GM23338 (cell line): ENCODE results near the gene CTDP1. TPM values are rescaled to one million over a fixed set of nuclear protein-coding genes. Genes with fewer than 3 reads are reported as not detected.

ENCODE experiments used
- ATAC-seq: fragments of 200-7000 bp; cut with Tn5 transposase; 3 replicates; pipeline ENCODE4 v1.9.1; 2020
- DNase-seq: peaks from one replicate; pipeline ENCODE4 v3.0.0-alpha.2; 2015; ENCODE audit warnings: low spot score
- H2AFZ ChIP-seq: fragments of 200-600 bp; sonication (generic); 2 replicates; pipeline ENCODE4 v1.8.0; 2016; ENCODE audit warnings: antibody characterized with exemption, mild to moderate bottlenecking, moderate library complexity
- H3F3A ChIP-seq: fragments of 200-600 bp; sonication (generic); replicated peaks from 2 replicates; pipeline ENCODE4 v1.8.0; 2017; ENCODE audit warnings: antibody characterized with exemption, mixed run types, low read depth
- H3K27ac ChIP-seq: fragments of 200-600 bp; sonication (generic); 2 replicates; pipeline ENCODE4 v1.6.1; 2016; ENCODE audit warnings: low read depth
- H3K27me3 ChIP-seq: fragments of 200-600 bp; sonication (generic); 2 replicates; pipeline ENCODE4 v1.8.0; 2016; ENCODE audit warnings: mild to moderate bottlenecking, mixed run types, moderate library complexity; ENCODE audit not compliant: insufficient read depth
- H3K36me3 ChIP-seq: fragments of 200-600 bp; sonication (generic); 2 replicates; pipeline ENCODE4 v1.8.0; 2016; ENCODE audit warnings: mild to moderate bottlenecking; ENCODE audit not compliant: insufficient read depth
- H3K4me1 ChIP-seq: fragments of 200-600 bp; sonication (generic); 2 replicates; pipeline ENCODE4 v1.8.0; 2016; ENCODE audit warnings: mild to moderate bottlenecking, moderate library complexity; ENCODE audit not compliant: insufficient read depth
- H3K4me2 ChIP-seq: fragments of 200-600 bp; sonication (generic); 2 replicates; pipeline ENCODE4 v1.7.1; 2017; ENCODE audit warnings: mixed run types
- H3K4me3 ChIP-seq: fragments of 200-600 bp; sonication (generic); 2 replicates; pipeline ENCODE4 v1.6.1; 2016; ENCODE audit warnings: mixed run types
- H3K79me2 ChIP-seq: fragments of 200-600 bp; sonication (generic); replicated peaks from 2 replicates; pipeline ENCODE4 v1.8.0; 2017; ENCODE audit warnings: mild to moderate bottlenecking; ENCODE audit not compliant: insufficient read depth
- H3K9me2 ChIP-seq: fragments of 200-600 bp; sonication (generic); 2 replicates; pipeline ENCODE4 v1.8.0; 2017; ENCODE audit not compliant: insufficient read depth
- H4K20me1 ChIP-seq: fragments of 200-600 bp; sonication (generic); replicated peaks from 2 replicates; pipeline ENCODE4 v1.8.0; 2017; ENCODE audit warnings: mild to moderate bottlenecking; ENCODE audit not compliant: insufficient read depth
- H3K27ac Mint-ChIP-seq: 2 replicates; pipeline ENCODE4 v1.8.0; 2020; ENCODE audit warnings: inconsistent platforms, mild to moderate bottlenecking, moderate library complexity, mixed read lengths
- H3K27me3 Mint-ChIP-seq: 3 replicates; pipeline ENCODE4 v1.8.0; 2022; ENCODE audit warnings: low read depth, mild to moderate bottlenecking, moderate library complexity, mixed read lengths, inconsistent platforms; ENCODE audit not compliant: insufficient read depth, poor library complexity
- H3K36me3 Mint-ChIP-seq: 3 replicates; pipeline ENCODE4 v1.8.0; 2021; ENCODE audit warnings: low read depth, mild to moderate bottlenecking, inconsistent platforms, moderate library complexity, mixed read lengths
- H3K4me1 Mint-ChIP-seq: 3 replicates; pipeline ENCODE4 v1.8.0; 2020; ENCODE audit warnings: mild to moderate bottlenecking, inconsistent platforms, mixed read lengths
- H3K4me3 Mint-ChIP-seq: 3 replicates; pipeline ENCODE4 v1.8.0; 2021; ENCODE audit warnings: moderate library complexity, mild to moderate bottlenecking, inconsistent platforms, mixed read lengths
- H3K9me3 Mint-ChIP-seq: 3 replicates; pipeline ENCODE4 v1.8.0; 2020; ENCODE audit warnings: moderate library complexity, mild to moderate bottlenecking, inconsistent platforms, mixed read lengths
- CREB1 ChIP-seq: fragments of 250-450 bp; sonication (Bioruptor Pico); IDR thresholded peaks from 2 replicates; pipeline ENCODE4 v1.5.0; 2020; ENCODE audit warnings: low read depth, mild to moderate bottlenecking, moderate library complexity
- EZH2 ChIP-seq: fragments of 200-600 bp; sonication (generic); IDR thresholded peaks from one replicate; pipeline ENCODE4 v1.8.0; 2017; ENCODE audit warnings: antibody characterized with exemption, mild to moderate bottlenecking, low read depth; ENCODE audit not compliant: unreplicated experiment
- JUNB ChIP-seq: IDR thresholded peaks from one replicate; pipeline ENCODE4 v1.6.1; 2016; ENCODE audit warnings: antibody characterized with exemption; ENCODE audit not compliant: unreplicated experiment
- REST ChIP-seq: IDR thresholded peaks from one replicate; pipeline ENCODE4 v1.6.1; 2018; ENCODE audit warnings: antibody characterized with exemption; ENCODE audit not compliant: unreplicated experiment
- ZNF114 ChIP-seq: fragments of 250-450 bp; sonication (Bioruptor Pico); IDR thresholded peaks from 2 replicates; pipeline ENCODE4 v1.5.0; 2020; ENCODE audit warnings: mild to moderate bottlenecking, moderate library complexity
- ZNF462 ChIP-seq: fragments of 250-450 bp; sonication (Bioruptor Pico); IDR thresholded peaks from 2 replicates; pipeline ENCODE4 v1.5.0; 2020; ENCODE audit warnings: mild to moderate bottlenecking, moderate library complexity
- polyA plus RNA-seq: library from polyadenylated mRNA; unstranded; fragments of >200 nt; fragmentation: Nextera tagmentation; extraction: Ambion mirVana; gene quantifications from 2 replicates; pipeline ENCODE4 v1.2.1, GENCODE V29; 2016
- total RNA-seq: library from RNA; depleted of rRNA; stranded (reverse); fragments of >200 nt; shearing (Covaris generic); gene quantifications from 2 replicates; pipeline ENCODE4 v1.2.3, GENCODE V29; 2014

CTDP1 gene
- total and polyA plus RNA-seq, 2 experiments from 2014 or later = 9.4 to 51.6 TPM

DNA sequence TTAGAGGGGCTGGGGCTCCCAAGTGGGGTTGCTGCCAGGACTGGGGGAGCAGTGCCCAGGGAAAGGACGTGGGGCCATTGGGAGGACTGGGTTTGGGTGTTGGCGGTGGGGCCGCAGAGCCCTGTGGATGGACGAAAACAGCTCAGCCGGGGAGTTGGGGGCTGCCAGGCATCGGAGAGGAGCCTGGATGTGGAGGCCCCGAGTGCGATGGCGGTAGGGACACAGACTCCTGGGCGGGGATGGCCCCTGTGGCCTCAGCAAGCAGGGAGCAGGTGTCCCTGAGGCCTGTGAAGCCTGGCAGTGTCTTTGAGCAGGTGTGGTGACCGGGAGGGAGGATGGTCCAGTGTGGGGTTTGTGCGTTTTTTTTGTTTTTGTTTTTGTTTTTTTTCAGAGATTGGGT is 13.3 kb downstream of the CTDP1 start (continued):
- TF ChIP-seq ZNF462 (CRISPR knock-in tag) (no peak), CREB1 (CRISPR knock-in tag) (no peak), EZH2 (no peak), ZNF114 (no peak)

- Mint-ChIP-seq H3K4me1 (peaks cover 28% of the 10 kb centered on the region), H3K9me3 (no peaks in the 10 kb centered on the region), H3K27ac (no peak overlapping the region), H3K4me3 (no peak overlapping the region), H3K36me3 (peaks cover 21% of the 10 kb centered on the region), H3K27me3 (peaks cover 12% of the 10 kb centered on the region)
- H3K4me3 ChIP-seq = no peak overlapping the region
- H3K79me2 ChIP-seq = peaks cover 48% of the 10 kb centered on the region
- H2AFZ ChIP-seq = no peak overlapping the region
- H3K4me1 ChIP-seq = no peaks in the 10 kb centered on the region; the same call in 1 of the 2 replicates
- ATAC-seq (peak; percentile 67), DNase-seq (peak; percentile 62)
- no peaks in the 10 kb centered on the region for H3K9me2 ChIP-seq
- H3K27ac ChIP-seq = no peak overlapping the region; the same call in 1 of the 2 replicates
- H3K27me3 ChIP-seq = no peaks in the 10 kb centered on the region
- no peak overlapping the region for H3K4me2 ChIP-seq
- H3F3A ChIP-seq = no peaks in the 10 kb centered on the region
- no peaks in the 10 kb centered on the region for H3K36me3 ChIP-seq
- H4K20me1 ChIP-seq = peaks cover 32% of the 10 kb centered on the region
- TF ChIP-seq REST (no peak), JUNB (no peak)
Observed at GRCh38 chr18:79693561-79694205, 14.1 kb downstream of the CTDP1 start.
